A549 treated with Hydrocortisone at 1 μM for 4 hours (cell line): ENCODE data around the gene VLDLR. TPM values are rescaled to one million over a fixed set of nuclear protein-coding genes. Genes with fewer than 3 reads are reported as not detected.

Source experiments
- total RNA-seq: library from RNA; stranded (reverse); fragments of 200-300 nt; extraction: Qiagen RNA extraction; gene quantifications from 5 replicates; pipeline ENCODE4 v1.2.3, GENCODE V29; 2022

Gene VLDLR
- total RNA-seq: 16.3 to 23.6 TPM (median 19.0 TPM) in 5 replicates

GRCh38 chr9:2621722-2622460, at the start of gene VLDLR:
Gene VLDLR (plus strand): TSS chr9:2621787. CDS start chr9:2622190, 403 bp downstream.

Other genes with a start within 250 kb of the VLDLR start
- not detected in 5 replicates for gene KCNV2, start 95.7 kb downstream of the VLDLR start, total RNA-seq
- 70.6 to 76.1 TPM (median 74.8 TPM) in 5 replicates for gene PUM3, start 222.3 kb downstream of the VLDLR start, total RNA-seq